ENCODE results near the gene USP2. TPM values are rescaled to one million over a fixed set of nuclear protein-coding genes. Genes with fewer than 3 reads are reported as not detected.

Gene USP2
- polyA plus RNA-seq, 3 donors, result 0.36 TPM; not detected in 2

DNA sequence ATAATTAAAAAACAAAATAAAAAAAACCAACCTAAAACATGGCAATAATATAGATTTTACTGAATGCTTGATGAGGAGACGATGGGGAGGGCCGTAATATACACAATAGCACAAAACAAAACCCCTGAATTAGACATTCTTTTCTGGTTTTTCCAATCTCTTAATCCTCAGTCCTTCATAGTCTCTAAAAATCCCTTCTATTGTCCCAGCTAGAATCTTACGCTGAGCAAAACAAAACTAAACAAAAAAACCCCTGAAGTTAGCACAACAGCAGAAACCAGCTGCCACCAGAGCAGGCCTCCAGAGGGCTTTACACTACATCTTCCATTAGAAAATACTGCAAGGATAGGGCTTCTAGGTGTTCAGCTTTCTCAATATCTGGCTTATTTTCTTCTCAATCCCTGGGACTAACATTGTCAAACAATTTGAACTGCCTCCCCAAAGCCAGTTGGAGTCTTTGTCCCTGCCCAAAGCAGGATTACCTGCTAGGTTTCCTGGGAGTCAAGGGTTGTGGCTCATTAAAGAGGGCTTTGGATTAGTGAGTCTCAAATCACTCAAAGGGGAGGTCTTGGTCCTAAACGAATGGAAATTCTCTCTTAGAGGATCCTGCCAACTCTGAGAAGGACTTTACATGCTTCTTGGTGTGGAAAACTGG lies 49.3 kb downstream of the USP2 start:
- Histone ChIP-seq H3K9me3 (replicated peaks in 1 of 2; ENCODE audit: control insufficient read depth in 1 of 2, insufficient read depth in 1 of 2, low read length in 2 of 2) (no peaks in the 10 kb centered on the region), H3K4me3 (replicated peaks in 1 of 3; ENCODE audit: low read depth in 2 of 3, low read length in 3 of 3) (no peak overlapping the region), H3K36me3 (replicated peaks in 1 of 2; ENCODE audit: control insufficient read depth in 1 of 2, insufficient read depth in 2 of 2, low read length in 2 of 2) (peaks cover 0 to 9% of the 10 kb centered on the region in 2 donors), H3K27me3 (ENCODE audit: control insufficient read depth in 2 of 2, insufficient read depth in 2 of 2, low read length in 2 of 2) (no peaks in the 10 kb centered on the region), H2AFZ (ENCODE audit: insufficient read depth, low read depth, low read length, poor library complexity, severe bottlenecking) (peak overlapping the region; percentile 94), H3K79me2 (ENCODE audit: insufficient read depth, low read length) (peaks cover 27% of the 10 kb centered on the region), H3K27ac (ENCODE audit: low read depth in 1 of 2, low read length in 2 of 2) (no peak overlapping the region), H3K4me2 (replicated peaks; ENCODE audit: extremely low read depth, low read length, poor library complexity, severe bottlenecking) (no peak overlapping the region), H3K9ac (ENCODE audit: insufficient read depth, low read length, poor library complexity, severe bottlenecking) (no peak overlapping the region), H4K20me1 (ENCODE audit: insufficient read depth, low read length) (no peaks in the 10 kb centered on the region), H3K4me1 (ENCODE audit: control insufficient read depth in 1 of 2, insufficient read depth in 2 of 2, low read length in 2 of 2) (peaks cover 15 to 21% of the 10 kb centered on the region in 2 donors)
- Mint-ChIP-seq H3K9me3 (no peaks in the 10 kb centered on the region), H3K27ac (peak overlapping the region in 2 of 7 donors; percentile 31 to 43), H3K36me3 (peaks cover 8 to 14% of the 10 kb centered on the region in 2 donors), H3K4me1 (peaks cover 19% of the 10 kb centered on the region), H3K4me3 (no peak overlapping the region), H3K27me3 (ENCODE audit: low read depth in 3 of 3) (peaks cover 6 to 14% (median 12%) of the 10 kb centered on the region in 3 donors)
- 100% methylated on average over 2 of the region's 4 CpGs for WGBS (ENCODE audit: insufficient coverage)
- intact Hi-C loops (cut with micrococcal nuclease), result no loop called here
- no peak for DNase-seq
- TF ChIP-seq, protein P1, sequence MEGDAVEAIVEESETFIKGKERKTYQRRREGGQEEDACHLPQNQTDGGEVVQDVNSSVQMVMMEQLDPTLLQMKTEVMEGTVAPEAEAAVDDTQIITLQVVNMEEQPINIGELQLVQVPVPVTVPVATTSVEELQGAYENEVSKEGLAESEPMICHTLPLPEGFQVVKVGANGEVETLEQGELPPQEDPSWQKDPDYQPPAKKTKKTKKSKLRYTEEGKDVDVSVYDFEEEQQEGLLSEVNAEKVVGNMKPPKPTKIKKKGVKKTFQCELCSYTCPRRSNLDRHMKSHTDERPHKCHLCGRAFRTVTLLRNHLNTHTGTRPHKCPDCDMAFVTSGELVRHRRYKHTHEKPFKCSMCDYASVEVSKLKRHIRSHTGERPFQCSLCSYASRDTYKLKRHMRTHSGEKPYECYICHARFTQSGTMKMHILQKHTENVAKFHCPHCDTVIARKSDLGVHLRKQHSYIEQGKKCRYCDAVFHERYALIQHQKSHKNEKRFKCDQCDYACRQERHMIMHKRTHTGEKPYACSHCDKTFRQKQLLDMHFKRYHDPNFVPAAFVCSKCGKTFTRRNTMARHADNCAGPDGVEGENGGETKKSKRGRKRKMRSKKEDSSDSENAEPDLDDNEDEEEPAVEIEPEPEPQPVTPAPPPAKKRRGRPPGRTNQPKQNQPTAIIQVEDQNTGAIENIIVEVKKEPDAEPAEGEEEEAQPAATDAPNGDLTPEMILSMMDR (IDR thresholded peaks at IDR 0.05), result no peak

DNA sequence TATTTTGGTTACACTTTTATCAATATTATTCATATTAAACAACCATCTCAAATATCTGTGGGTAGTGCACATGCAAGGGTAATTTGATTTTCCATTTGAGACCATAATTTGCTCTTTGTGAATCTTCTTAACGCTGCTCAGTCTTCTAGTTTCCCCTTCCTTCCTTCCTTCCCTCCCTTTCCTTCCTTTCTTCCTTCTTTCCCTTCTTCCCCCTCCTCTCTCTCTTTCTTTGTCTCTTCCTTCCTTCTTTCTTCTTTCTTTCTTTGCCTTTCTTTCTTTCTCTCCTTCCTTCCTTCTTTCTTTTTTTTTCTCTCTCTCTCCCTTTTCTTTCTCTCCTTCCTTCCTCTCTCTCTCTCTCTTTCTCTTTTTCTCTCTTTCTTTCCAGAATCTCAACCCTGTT lies 51.3 kb downstream of the USP2 start:
- no peak overlapping the region for H3K27ac Mint-ChIP-seq
- Histone ChIP-seq H3K36me3 (replicated peaks in 1 of 2; ENCODE audit: control insufficient read depth in 1 of 2, insufficient read depth in 2 of 2, low read length in 2 of 2) (no peaks in the 10 kb centered on the region), H3K27me3 (ENCODE audit: control insufficient read depth in 2 of 2, insufficient read depth in 2 of 2, low read length in 2 of 2) (no peaks in the 10 kb centered on the region), H3K9ac (ENCODE audit: insufficient read depth, low read length, poor library complexity, severe bottlenecking) (no peak overlapping the region), H3K4me3 (replicated peaks in 1 of 3; ENCODE audit: low read depth in 2 of 3, low read length in 3 of 3) (no peak overlapping the region), H3K79me2 (ENCODE audit: insufficient read depth, low read length) (peaks cover 8% of the 10 kb centered on the region), H4K20me1 (ENCODE audit: insufficient read depth, low read length) (no peaks in the 10 kb centered on the region), H2AFZ (ENCODE audit: insufficient read depth, low read depth, low read length, poor library complexity, severe bottlenecking) (no peak overlapping the region), H3K4me1 (ENCODE audit: control insufficient read depth in 1 of 2, insufficient read depth in 2 of 2, low read length in 2 of 2) (peaks cover 12 to 14% of the 10 kb centered on the region in 2 donors), H3K4me2 (replicated peaks; ENCODE audit: extremely low read depth, low read length, poor library complexity, severe bottlenecking) (no peak overlapping the region), H3K9me3 (replicated peaks in 1 of 2; ENCODE audit: control insufficient read depth in 1 of 2, insufficient read depth in 1 of 2, low read length in 2 of 2) (no peaks in the 10 kb centered on the region), H3K27ac (ENCODE audit: low read depth in 1 of 2, low read length in 2 of 2) (no peak overlapping the region)
- no peaks in the 10 kb centered on the region for H3K9me3 Mint-ChIP-seq
- no peak overlapping the region for H3K4me3 Mint-ChIP-seq
- DNase-seq, result no peak
- intact Hi-C loops (cut with micrococcal nuclease), result no loop called here
- H3K36me3 Mint-ChIP-seq, result no peaks in the 10 kb centered on the region
- peaks cover 8% of the 10 kb centered on the region for H3K4me1 Mint-ChIP-seq
- TF ChIP-seq, protein P1 (IDR thresholded peaks at IDR 0.05), result no peak
- WGBS (ENCODE audit: insufficient coverage), result 15% methylated on average over 1 of the region's 1 CpG
- peaks cover 7 to 14% (median 13%) of the 10 kb centered on the region in 3 donors for H3K27me3 Mint-ChIP-seq (ENCODE audit: low read depth in 3 of 3)

Data from CD14-positive monocyte (primary cell).